CD4-positive, CD25-positive, alpha-beta regulatory T cell (primary cell): ENCODE data around the gene VPS13D. TPM values are rescaled to one million over a fixed set of nuclear protein-coding genes. Genes with fewer than 3 reads are reported as not detected.

Experiments used
- ATAC-seq, 2 donors: fragments of 150-1000 bp; cut with Tn5 transposase; one replicate each; pipeline ENCODE4 v1.10.0; 2021; ENCODE audit warnings: low read depth in 2 of 2, moderate number of reproducible peaks in 2 of 2, moderate library complexity in 1 of 2
- DNase-seq, 3 donors: peaks; one replicate each; pipeline versions ENCODE4 v3.0.0 to v3.0.0-alpha.2; 2012 to 2022; ENCODE audit warnings: mixed read lengths in 1 of 3
- H3K27ac ChIP-seq: one replicate; pipeline ENCODE4 v1.7.0; 2013; ENCODE audit warnings: mild to moderate bottlenecking, low read length; ENCODE audit not compliant: insufficient read depth, poor library complexity, severe bottlenecking
- H3K27me3 ChIP-seq: one replicate; pipeline ENCODE4 v1.7.0; 2013; ENCODE audit warnings: low read length; ENCODE audit not compliant: control insufficient read depth, insufficient read depth
- H3K36me3 ChIP-seq: one replicate; pipeline ENCODE4 v1.7.0; 2013; ENCODE audit warnings: mild to moderate bottlenecking, low read length, moderate library complexity; ENCODE audit not compliant: control insufficient read depth, insufficient read depth
- H3K4me1 ChIP-seq: 2 replicates; pipeline ENCODE4 v1.7.0; 2013; ENCODE audit warnings: mild to moderate bottlenecking, low read length; ENCODE audit not compliant: insufficient read depth, control insufficient read depth, poor library complexity, severe bottlenecking
- H3K4me3 ChIP-seq: one replicate; pipeline ENCODE4 v1.7.0; 2013; ENCODE audit warnings: low read depth, mild to moderate bottlenecking, low read length, moderate library complexity
- H3K9me3 ChIP-seq, 2 experiments: 1 replicate in 1 of 2; 2 replicates in 1 of 2; pipeline ENCODE4 v1.7.0; 2013; ENCODE audit warnings: low read length in 2 of 2, mild to moderate bottlenecking in 1 of 2, moderate library complexity in 1 of 2; ENCODE audit not compliant: control insufficient read depth in 2 of 2
- H3K27ac Mint-ChIP-seq, 3 donors: one replicate each; pipeline ENCODE4 v1.8.0; 2020 to 2022; ENCODE audit warnings: mild to moderate bottlenecking in 3 of 3, mixed read lengths in 3 of 3, moderate library complexity in 2 of 3
- H3K27me3 Mint-ChIP-seq: one replicate; pipeline ENCODE4 v1.8.0; 2022; ENCODE audit warnings: mild to moderate bottlenecking, mixed read lengths
- H3K36me3 Mint-ChIP-seq: one replicate; pipeline ENCODE4 v1.8.0; 2020; ENCODE audit warnings: mixed read lengths
- H3K4me1 Mint-ChIP-seq, 4 donors: one replicate each; pipeline ENCODE4 v1.8.0; 2020 to 2022; ENCODE audit warnings: mixed read lengths in 4 of 4, mild to moderate bottlenecking in 1 of 4
- H3K4me3 Mint-ChIP-seq, 4 donors: one replicate each; pipeline ENCODE4 v1.8.0; 2020 to 2022; ENCODE audit warnings: mild to moderate bottlenecking in 4 of 4, mixed read lengths in 4 of 4, moderate library complexity in 3 of 4
- H3K9me3 Mint-ChIP-seq, 7 donors: one replicate each; pipeline ENCODE4 v1.8.0; 2020 to 2022; ENCODE audit warnings: mixed read lengths in 7 of 7, mild to moderate bottlenecking in 3 of 7, moderate library complexity in 2 of 7
- polyA plus RNA-seq, 4 donors: library from polyadenylated mRNA; unstranded; fragments of 300-500 nt; fragmentation: Illumina TruSeq; gene quantifications; one replicate each; pipeline ENCODE4 v1.2.3, GENCODE V29; 2021
- total RNA-seq: library from RNA; stranded (reverse); gene quantifications from one replicate; pipeline ENCODE4 v1.2.3, GENCODE V29; 2022

Gene VPS13D
- total and polyA plus RNA-seq, 5 donors from 2014 or later = 8.1 to 96.0 (median 10.3) TPM

DNA sequence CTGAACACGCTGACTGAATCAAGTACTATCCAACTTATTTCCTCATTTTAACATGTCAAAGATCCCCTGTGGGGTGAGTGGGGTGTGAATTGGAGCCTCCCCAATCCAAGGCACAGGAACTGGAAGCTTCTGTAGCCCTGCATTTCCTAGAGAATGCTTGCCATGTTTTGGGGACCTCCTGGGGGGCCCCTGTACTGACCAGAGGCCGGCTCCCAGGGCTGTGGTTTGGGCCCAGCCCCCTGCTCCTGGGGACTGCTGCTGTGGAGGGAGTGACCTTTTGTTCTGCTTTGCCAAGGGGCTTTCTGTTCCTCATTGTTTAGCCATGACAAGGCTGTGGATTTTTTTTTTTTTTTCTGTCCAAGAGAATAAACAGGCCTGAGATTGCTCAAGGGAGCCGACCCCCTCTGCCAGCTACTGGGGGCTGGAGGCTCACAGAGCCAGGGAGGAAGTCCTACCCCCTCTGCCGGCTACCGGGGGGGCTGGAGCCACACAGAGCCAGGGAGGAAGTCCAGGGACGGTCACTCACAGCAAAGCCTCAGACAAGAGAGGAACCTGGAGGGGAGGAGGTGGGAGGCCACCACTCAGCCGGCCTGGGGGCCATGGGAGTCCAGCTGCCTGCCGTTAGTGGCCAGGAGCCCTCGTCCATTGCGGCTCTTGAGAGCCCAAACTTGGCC, 45.7 kb upstream of the VPS13D start:
- peak overlapping the region; percentile 97 for H3K27ac ChIP-seq
- peaks cover 99% of the 10 kb centered on the region for H3K4me1 ChIP-seq
- no peaks in the 10 kb centered on the region for H3K9me3 ChIP-seq
- peaks cover 0 to 2% (median 0%) of the 10 kb centered on the region in 7 donors for H3K9me3 Mint-ChIP-seq
- peaks cover 25% of the 10 kb centered on the region for H3K36me3 Mint-ChIP-seq
- H3K27me3 Mint-ChIP-seq = no peaks in the 10 kb centered on the region
- H3K36me3 ChIP-seq = peaks cover 40% of the 10 kb centered on the region
- ATAC-seq (peak; percentile 19 to 26), DNase-seq (no peak)
- peak overlapping the region; percentile 74 to 100 (median 85) for H3K4me3 Mint-ChIP-seq
- H3K27me3 ChIP-seq = no peaks in the 10 kb centered on the region
- peak overlapping the region; percentile 35 for H3K4me3 ChIP-seq
- peaks cover 22 to 98% (median 76%) of the 10 kb centered on the region in 4 donors for H3K4me1 Mint-ChIP-seq
- peak overlapping the region; percentile 89 to 95 (median 90) for H3K27ac Mint-ChIP-seq

GRCh38 chr1:12185036-12185917, 44.6 kb upstream of the VPS13D start:
- Mint-ChIP-seq H3K36me3 (peaks cover 33% of the 10 kb centered on the region), H3K4me3 (peak overlapping the region; percentile 71 to 83 (median 76)), H3K27ac (peak overlapping the region; percentile 70 to 96 (median 93)), H3K4me1 (peaks cover 27 to 97% (median 80%) of the 10 kb centered on the region in 4 donors), H3K9me3 (peaks cover 0 to 2% (median 0%) of the 10 kb centered on the region in 7 donors), H3K27me3 (no peaks in the 10 kb centered on the region)
- no peak for ATAC-seq
- Histone ChIP-seq H3K36me3 (peaks cover 45% of the 10 kb centered on the region), H3K27ac (peak overlapping the region; percentile 97), H3K9me3 (no peaks in the 10 kb centered on the region), H3K27me3 (no peaks in the 10 kb centered on the region), H3K4me3 (no peak overlapping the region), H3K4me1 (peaks cover 98% of the 10 kb centered on the region)
- DNase-seq = no peak

- peaks cover 97% of the 10 kb centered on the region for H3K4me1 ChIP-seq
- Mint-ChIP-seq H3K27me3 (no peaks in the 10 kb centered on the region), H3K4me3 (peak overlapping the region; percentile 71 to 83 (median 76)), H3K9me3 (peaks cover 0 to 2% (median 0%) of the 10 kb centered on the region in 7 donors), H3K36me3 (peaks cover 37% of the 10 kb centered on the region), H3K4me1 (peaks cover 31 to 95% (median 80%) of the 10 kb centered on the region in 4 donors), H3K27ac (peak overlapping the region; percentile 90 to 96 (median 93))
- H3K27me3 ChIP-seq = no peaks in the 10 kb centered on the region
- H3K27ac ChIP-seq = peak overlapping the region; percentile 97
- H3K9me3 ChIP-seq = no peaks in the 10 kb centered on the region
- ATAC-seq (peak; percentile 2 to 3), DNase-seq (no peak)
- H3K36me3 ChIP-seq = peaks cover 49% of the 10 kb centered on the region
- H3K4me3 ChIP-seq = no peak overlapping the region
Measured at GRCh38 chr1:12185918-12186678, 43.7 kb upstream of the VPS13D start.

DNA sequence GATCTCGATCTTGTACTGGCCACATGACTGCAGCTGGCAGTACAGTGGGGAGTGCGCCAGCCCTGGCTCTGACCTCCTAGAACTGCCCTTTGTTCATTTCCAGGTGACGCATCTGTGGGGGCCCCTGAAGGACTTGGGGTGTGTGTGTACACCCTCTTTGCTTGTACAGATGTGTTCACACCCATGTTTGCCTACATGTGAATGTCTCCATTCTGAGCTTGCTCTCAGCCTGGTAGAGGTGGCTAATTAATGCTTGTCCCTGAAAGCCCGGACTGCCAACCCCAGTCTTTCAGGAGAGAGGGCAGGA, 43.2 kb upstream of the VPS13D start:
- Mint-ChIP-seq H3K4me3 (peak overlapping the region; percentile 55 to 81 (median 72)), H3K4me1 (peaks cover 31 to 92% (median 77%) of the 10 kb centered on the region in 4 donors), H3K27me3 (no peaks in the 10 kb centered on the region), H3K9me3 (peaks cover 0 to 2% (median 0%) of the 10 kb centered on the region in 7 donors), H3K27ac (peak overlapping the region; percentile 90 to 96 (median 93)), H3K36me3 (peaks cover 37% of the 10 kb centered on the region)
- Histone ChIP-seq H3K4me1 (peaks cover 96% of the 10 kb centered on the region), H3K27ac (peak overlapping the region; percentile 97), H3K4me3 (no peak overlapping the region), H3K9me3 (no peaks in the 10 kb centered on the region), H3K27me3 (no peaks in the 10 kb centered on the region), H3K36me3 (peaks cover 49% of the 10 kb centered on the region)
- ATAC-seq = no peak
- DNase-seq = no peak

GRCh38 chr1:12188115-12188514, 41.7 kb upstream of the VPS13D start:
- H3K9me3 Mint-ChIP-seq = peaks cover 0 to 2% (median 0%) of the 10 kb centered on the region in 7 donors
- no peaks in the 10 kb centered on the region for H3K9me3 ChIP-seq
- ATAC-seq = no peak
- H3K4me3 Mint-ChIP-seq = peak overlapping the region; percentile 70 to 80 (median 71)
- H3K36me3 Mint-ChIP-seq = peaks cover 43% of the 10 kb centered on the region
- no peak for DNase-seq
- peaks cover 26 to 81% (median 67%) of the 10 kb centered on the region in 4 donors for H3K4me1 Mint-ChIP-seq
- H3K27ac Mint-ChIP-seq = peak overlapping the region; percentile 90 to 96 (median 93)
- H3K4me1 ChIP-seq = peaks cover 86% of the 10 kb centered on the region
- H3K27me3 Mint-ChIP-seq = no peaks in the 10 kb centered on the region
- peak overlapping the region; percentile 32 for H3K4me3 ChIP-seq
- peaks cover 55% of the 10 kb centered on the region for H3K36me3 ChIP-seq
- H3K27ac ChIP-seq = peak overlapping the region; percentile 97
- no peaks in the 10 kb centered on the region for H3K27me3 ChIP-seq

GRCh38 chr1:12188657-12189327, 41.0 kb upstream of the VPS13D start:
- peak overlapping the region; percentile 13 for H3K4me3 ChIP-seq
- H3K27ac Mint-ChIP-seq = peak overlapping the region in 2 of 3 donors; percentile 93 to 96
- peaks cover 42% of the 10 kb centered on the region for H3K36me3 Mint-ChIP-seq
- H3K4me1 Mint-ChIP-seq = peaks cover 19 to 80% (median 63%) of the 10 kb centered on the region in 4 donors
- peak overlapping the region in 2 of 4 donors; percentile 70 for H3K4me3 Mint-ChIP-seq
- H3K27ac ChIP-seq = peak overlapping the region; percentile 97
- H3K27me3 Mint-ChIP-seq = no peaks in the 10 kb centered on the region
- no peaks in the 10 kb centered on the region for H3K9me3 ChIP-seq
- H3K9me3 Mint-ChIP-seq = peaks cover 0 to 2% (median 0%) of the 10 kb centered on the region in 7 donors
- H3K27me3 ChIP-seq = no peaks in the 10 kb centered on the region
- DNase-seq (no peak), ATAC-seq (no peak)
- H3K4me1 ChIP-seq = peaks cover 82% of the 10 kb centered on the region
- peaks cover 61% of the 10 kb centered on the region for H3K36me3 ChIP-seq

GRCh38 chr1:12189328-12189682, 40.5 kb upstream of the VPS13D start:
- no peak for DNase-seq
- peaks cover 46% of the 10 kb centered on the region for H3K36me3 Mint-ChIP-seq
- H3K36me3 ChIP-seq = peaks cover 66% of the 10 kb centered on the region

More at GRCh38 chr1:12189328-12189682, 40.5 kb upstream of the VPS13D start:
- ATAC-seq = no peak
- H3K4me3 ChIP-seq = no peak overlapping the region
- H3K4me1 ChIP-seq = peaks cover 82% of the 10 kb centered on the region
- H3K9me3 ChIP-seq = no peaks in the 10 kb centered on the region
- H3K27ac ChIP-seq = peak overlapping the region; percentile 97
- H3K9me3 Mint-ChIP-seq = peaks cover 0 to 2% (median 0%) of the 10 kb centered on the region in 7 donors
- peak overlapping the region; percentile 40 to 96 (median 93) for H3K27ac Mint-ChIP-seq
- peak overlapping the region in 1 of 4 donors; percentile 60 for H3K4me3 Mint-ChIP-seq
- H3K4me1 Mint-ChIP-seq = peaks cover 14 to 80% (median 62%) of the 10 kb centered on the region in 4 donors
- H3K27me3 Mint-ChIP-seq = no peaks in the 10 kb centered on the region
- H3K27me3 ChIP-seq = no peaks in the 10 kb centered on the region
